K562 (cell line): ENCODE data around the gene CACNA1A. TPM values are rescaled to one million over a fixed set of nuclear protein-coding genes. Genes with fewer than 3 reads are reported as not detected.

Experiments
- ATAC-seq: fragments of 200-7000 bp; cut with Tn5 transposase; 3 replicates; pipeline ENCODE4 v1.9.1; 2020; ENCODE audit warnings: moderate library complexity
- BruUV-seq: library from RNA; stranded (reverse); fragments of 400-500 nt; replicated peaks from 2 replicates; lab custom pipeline; 2021; lab: Mats Ljungman, UMichigan
- CTCF ChIA-PET: fragments of 300-600 bp; formaldehyde crosslinking; extraction: SDS; loops from one replicate; lab custom pipeline; 2021; ENCODE audit warnings: low intra/inter-chr PET ratio; lab: Yijun Ruan, JAX
- POLR2A ChIA-PET: fragments of 300-600, 350-650 bp; sonication (Branson Sonifier 250); formaldehyde crosslinking; extraction: SDS; loops from one replicate; lab custom pipeline; 2021; ENCODE audit warnings: antibody characterized with exemption, inconsistent platforms; lab: Yijun Ruan, JAX
- DNase-seq, 4 experiments: peaks; one replicate each; pipeline versions ENCODE4 v3.0.0 to v3.0.0-alpha.2; 2011 to 2018; ENCODE audit warnings: low spot score in 3 of 4, mixed read lengths in 3 of 4; ENCODE audit errors: extremely low read depth in 1 of 4
- FAIRE-seq: peaks from 2 replicates; lab custom pipeline; 2011; peaks lifted over from hg19 to GRCh38; lab: Jason Lieb, UNC
- H2AFZ ChIP-seq: 2 replicates; pipeline ENCODE4 v1.6.0; 2011; ENCODE audit warnings: low read depth, low read length, control low read depth, inconsistent platforms
- H3K27ac ChIP-seq: fragments of 200-600 bp; 3 replicates; pipeline ENCODE4 v1.8.0; 2011; ENCODE audit warnings: low read depth, mild to moderate bottlenecking, control low read depth, inconsistent platforms, low read length, moderate library complexity, mixed read lengths; ENCODE audit errors: extremely low read depth
- H3K27me3 ChIP-seq, 2 experiments: fragments of 300-600 bp in 1 of 2; 2 replicates in 1 of 2; 3 replicates in 1 of 2; pipeline versions ENCODE4 v1.6.0 to v1.8.0; 2011; ENCODE audit warnings: inconsistent platforms in 2 of 2, low read length in 2 of 2, mild to moderate bottlenecking in 1 of 2, mixed read lengths in 1 of 2, moderate library complexity in 1 of 2; ENCODE audit not compliant: control insufficient read depth in 2 of 2, insufficient read depth in 2 of 2
- H3K36me3 ChIP-seq: fragments of 300-600 bp; 3 replicates; pipeline ENCODE4 v1.8.0; 2011; ENCODE audit warnings: mild to moderate bottlenecking, low read length, inconsistent platforms; ENCODE audit not compliant: control insufficient read depth, insufficient read depth
- H3K4me1 ChIP-seq, 2 experiments: fragments of 200-600 bp in 1 of 2; replicated peaks in 1 of 2; 2 replicates in 1 of 2; 3 replicates in 1 of 2; pipeline versions ENCODE4 v1.5.1 to v1.8.0; 2011; ENCODE audit warnings: inconsistent platforms in 2 of 2, low read length in 2 of 2, mild to moderate bottlenecking in 1 of 2, mixed read lengths in 1 of 2, moderate library complexity in 1 of 2; ENCODE audit not compliant: control insufficient read depth in 2 of 2, insufficient read depth in 2 of 2
- H3K4me2 ChIP-seq: 2 replicates; pipeline ENCODE4 v1.6.1; 2011; ENCODE audit warnings: low read length, control low read depth, inconsistent platforms, mixed read lengths; ENCODE audit not compliant: insufficient read depth
- H3K4me3 ChIP-seq: fragments of 200-600 bp; sonication (generic), shearing (Covaris generic); 2 replicates; pipeline ENCODE4 v1.5.1; 2016; ENCODE audit warnings: control low read depth, inconsistent platforms
- H3K79me2 ChIP-seq: fragments of 200-600 bp; 3 replicates; pipeline ENCODE4 v1.8.0; 2011; ENCODE audit warnings: low read length, inconsistent platforms; ENCODE audit not compliant: control insufficient read depth, insufficient read depth
- H3K9ac ChIP-seq, 2 experiments: 2 replicates each; pipeline versions ENCODE4 v1.6.0 to v1.6.1; 2011; ENCODE audit warnings: low read depth in 2 of 2, low read length in 2 of 2, control low read depth in 1 of 2, inconsistent platforms in 1 of 2, mild to moderate bottlenecking in 1 of 2, mixed read lengths in 1 of 2; ENCODE audit not compliant: insufficient read depth in 1 of 2
- H3K9me1 ChIP-seq: one replicate; pipeline ENCODE4 v1.6.0; 2011; ENCODE audit warnings: inconsistent platforms, mild to moderate bottlenecking, low read length, moderate library complexity; ENCODE audit not compliant: control insufficient read depth, insufficient read depth
- H3K9me3 ChIP-seq: replicated peaks from 2 replicates; pipeline ENCODE4 v1.5.1; 2011; ENCODE audit warnings: low read depth, low read length, inconsistent platforms; ENCODE audit not compliant: control insufficient read depth, insufficient read depth
- H4K20me1 ChIP-seq: replicated peaks from 2 replicates; pipeline ENCODE4 v1.6.1; 2011; ENCODE audit warnings: low read length, inconsistent platforms, mixed read lengths; ENCODE audit not compliant: control insufficient read depth, insufficient read depth
- BRCA1 ChIP-seq, 2 experiments: fragments of 450-650 bp in 1 of 2; sonication (generic) in 1 of 2; formaldehyde crosslinking in 1 of 2; IDR thresholded peaks; 2 replicates each; pipeline versions ENCODE4 v1.5.0 to v1.6.1; 2017 to 2020; ENCODE audit warnings: mild to moderate bottlenecking in 1 of 2, missing genetic modification reagents in 1 of 2
- NEUROD1 ChIP-seq: fragments of 150-350 bp; IDR thresholded peaks from 2 replicates; pipeline ENCODE4 v1.6.1; 2014; ENCODE audit warnings: borderline replicate concordance, low read length, low read depth; ENCODE audit not compliant: partially characterized antibody
- NFIX ChIP-seq: fragments of 250-450 bp; sonication (Bioruptor Pico); IDR thresholded peaks from 2 replicates; pipeline ENCODE4 v1.4.0; 2020; ENCODE audit warnings: low read depth, mild to moderate bottlenecking, moderate library complexity
- ZNF263 ChIP-seq: sonication (generic); formaldehyde crosslinking; IDR thresholded peaks from 2 replicates; pipeline ENCODE4 v1.8.0; 2022; ENCODE audit warnings: mild to moderate bottlenecking, missing genetic modification reagents, borderline replicate concordance
- WGBS: fragments of 100-300 bp; shearing (Covaris generic); methylation state at CpG from one replicate; pipeline ENCODE4 v1.1.6; 2016; ENCODE audit warnings: low coverage, mixed read lengths; ENCODE audit not compliant: insufficient coverage; ENCODE audit errors: missing lambda C conversion rate; 5-methylcytosine and 5-hydroxymethylcytosine counted together
- in situ Hi-C: fragments of 300-500 bp; cut with MboI; formaldehyde crosslinking; loops from 4 replicates; pipeline ENCODE4 v1.15.0; 2018; ENCODE audit warnings: inconsistent platforms, mixed read lengths
- intact Hi-C: fragments of 100-400 bp; cut with micrococcal nuclease; formaldehyde crosslinking; loops from 2 replicates; pipeline ENCODE4 v1.14.2; 2022
- polyA plus RNA-seq, 8 experiments: library from polyadenylated mRNA; depleted of rRNA in 4 of 8; stranded (reverse) in 5 of 8; unstranded in 3 of 8; fragments of >200 nt; fragmentation: Nextera tagmentation in 2 of 8; fragmentation: Illumina TruSeq in 1 of 8; extraction: Ambion mirVana in 2 of 8; extraction: Trizol in 1 of 8; gene quantifications; 2 replicates each; pipeline versions ENCODE4 v1.2.1 to v1.2.3, GENCODE V29; 2011 to 2014; ENCODE audit warnings: inconsistent platforms in 1 of 8, missing spikeins in 1 of 8
- total RNA-seq, 7 experiments: library from RNA; depleted of rRNA in 6 of 7; stranded (reverse); fragments of >200 nt in 6 of 7; fragmentation: Illumina TruSeq in 2 of 7; extraction: Trizol in 2 of 7; gene quantifications; 2 replicates each; pipeline versions ENCODE4 v1.2.1 to v1.2.3, GENCODE V29; 2011 to 2021; ENCODE audit warnings: low replicate concordance in 1 of 7
- TF ChIP-seq, protein P1 (sequence below): fragments of 450-650 bp; formaldehyde crosslinking; IDR thresholded peaks from 2 replicates; pipeline ENCODE4 v1.4.0; 2022; ENCODE audit warnings: missing genetic modification characterization
- TF ChIP-seq, protein P2 (sequence below), 3 experiments: fragments of 200-800 bp in 1 of 3; sonication (Bioruptor generic) in 1 of 3; sonication (generic) in 1 of 3; formaldehyde crosslinking in 1 of 3; IDR thresholded peaks; 2 replicates each; pipeline versions ENCODE4 v1.6.1 to v1.8.0; 2016 to 2022; ENCODE audit warnings: mild to moderate bottlenecking in 2 of 3, missing compliant biosample characterization in 2 of 3, missing genetic modification characterization in 2 of 3, missing genetic modification reagents in 1 of 3
- TF ChIP-seq, protein P3 (sequence below): sonication (generic); formaldehyde crosslinking; IDR thresholded peaks from 2 replicates; pipeline ENCODE4 v1.8.0; 2022; ENCODE audit warnings: missing genetic modification reagents, mild to moderate bottlenecking, moderate library complexity, borderline replicate concordance

Gene CACNA1A
- total and polyA plus RNA-seq, 9 of the 15 experiments (the other 6 are each of a cell fraction or from before 2014, with no cell fraction given), result 0.03 to 0.20 (median 0.09) TPM; not detected in 1

DNA sequence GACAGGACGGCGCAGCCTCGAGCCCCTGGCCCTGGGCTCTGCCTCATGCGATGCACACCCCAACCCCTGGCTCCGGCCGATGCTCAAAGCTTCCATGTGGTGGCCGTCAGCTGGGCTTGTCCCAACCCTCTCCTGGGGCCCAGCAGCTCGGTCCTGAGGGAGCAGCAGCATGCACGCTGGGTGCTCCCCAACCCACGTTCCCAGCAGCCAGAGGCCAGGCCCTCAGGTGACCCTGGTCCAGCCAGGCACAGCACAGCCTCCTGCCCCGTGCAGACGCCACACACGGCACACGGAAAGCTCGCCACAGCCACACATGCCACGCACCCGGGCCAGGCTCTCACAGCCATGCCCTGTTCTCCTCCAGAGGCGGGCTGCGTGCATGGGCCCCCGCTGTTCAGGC, 295.3 kb downstream of the CACNA1A start:
- Histone ChIP-seq H3K27ac (no peak overlapping the region), H3K36me3 (no peaks in the 10 kb centered on the region), H3K9me1 (no peaks in the 10 kb centered on the region), H3K9ac (peak overlapping the region in 1 of 2 experiments; percentile 80; a peak in 2 of 4 replicates), H3K27me3 (peaks cover 0 to 12% of the 10 kb centered on the region in 2 experiments; a peak in 2 of 5 replicates), H3K79me2 (no peaks in the 10 kb centered on the region), H4K20me1 (no peaks in the 10 kb centered on the region), H2AFZ (no peak overlapping the region), H3K4me2 (no peak overlapping the region), H3K4me3 (no peak overlapping the region), H3K9me3 (no peaks in the 10 kb centered on the region)
- BruUV-seq, result no TSS peak
- intact Hi-C loops, result no loop called here
- ChIA-PET CTCF (no interaction called here), POLR2A (interaction anchor here (0.5 to 0.7 kb wide), 2 partner anchors 27 to 68 kb away, joined by 3 read pairs; no protein-coding TSS in a partner anchor)
- in situ Hi-C loops, result no loop called here
- ATAC-seq, result peak; percentile 25; the same call in 2 of the 3 replicates
- 12% methylated on average over 20 of the region's 20 CpGs for WGBS
- TF ChIP-seq NFIX (CRISPR knock-in tag) (no peak), NEUROD1 (no peak), BRCA1 (IDR thresholded peaks at IDR 0.05) (no peak), BRCA1 (CRISPR knock-in tag; IDR thresholded peaks at IDR 0.05) (no peak), ZNF263 (CRISPR knock-in tag) (peak; percentile 58; the same call in 1 of the 2 replicates)
- TF ChIP-seq, protein P1, sequence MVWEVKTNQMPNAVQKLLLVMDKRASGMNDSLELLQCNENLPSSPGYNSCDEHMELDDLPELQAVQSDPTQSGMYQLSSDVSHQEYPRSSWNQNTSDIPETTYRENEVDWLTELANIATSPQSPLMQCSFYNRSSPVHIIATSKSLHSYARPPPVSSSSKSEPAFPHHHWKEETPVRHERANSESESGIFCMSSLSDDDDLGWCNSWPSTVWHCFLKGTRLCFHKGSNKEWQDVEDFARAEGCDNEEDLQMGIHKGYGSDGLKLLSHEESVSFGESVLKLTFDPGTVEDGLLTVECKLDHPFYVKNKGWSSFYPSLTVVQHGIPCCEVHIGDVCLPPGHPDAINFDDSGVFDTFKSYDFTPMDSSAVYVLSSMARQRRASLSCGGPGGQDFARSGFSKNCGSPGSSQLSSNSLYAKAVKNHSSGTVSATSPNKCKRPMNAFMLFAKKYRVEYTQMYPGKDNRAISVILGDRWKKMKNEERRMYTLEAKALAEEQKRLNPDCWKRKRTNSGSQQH (CRISPR knock-in tag), result no peak
- TF ChIP-seq, protein P2, sequence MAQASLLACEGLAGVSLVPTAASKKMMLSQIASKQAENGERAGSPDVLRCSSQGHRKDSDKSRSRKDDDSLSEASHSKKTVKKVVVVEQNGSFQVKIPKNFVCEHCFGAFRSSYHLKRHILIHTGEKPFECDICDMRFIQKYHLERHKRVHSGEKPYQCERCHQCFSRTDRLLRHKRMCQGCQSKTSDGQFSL (CRISPR knock-in tag; IDR thresholded peaks at IDR 0.05), result no peak
- TF ChIP-seq, protein P2 (tag; IDR thresholded peaks at IDR 0.05), result no peak
- TF ChIP-seq, protein P3, sequence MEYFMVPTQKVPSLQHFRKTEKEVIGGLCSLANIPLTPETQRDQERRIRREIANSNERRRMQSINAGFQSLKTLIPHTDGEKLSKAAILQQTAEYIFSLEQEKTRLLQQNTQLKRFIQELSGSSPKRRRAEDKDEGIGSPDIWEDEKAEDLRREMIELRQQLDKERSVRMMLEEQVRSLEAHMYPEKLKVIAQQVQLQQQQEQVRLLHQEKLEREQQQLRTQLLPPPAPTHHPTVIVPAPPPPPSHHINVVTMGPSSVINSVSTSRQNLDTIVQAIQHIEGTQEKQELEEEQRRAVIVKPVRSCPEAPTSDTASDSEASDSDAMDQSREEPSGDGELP (CRISPR knock-in tag), result peak; percentile 48; the same call in 1 of the 2 replicates
- TF ChIP-seq, all 486 proteins: peak for 2
- DNase-seq, result no peak
- peaks cover 0 to 62% of the 10 kb centered on the region in 2 experiments; a peak in 2 of 5 replicates for H3K4me1 ChIP-seq
- no peak for FAIRE-seq
